CD4-positive, alpha-beta T cell treated with Interleukin-4 for 4 hours (primary cell): Measurements from ENCODE around the gene GATA2.

Experiments used
- DNase-seq: peaks from one replicate; pipeline ENCODE4 v3.0.0-alpha.2; 2020

Gene GATA2

GRCh38 chr3:128492671-128493569 lies at the start of gene GATA2:
Gene GATA2 (minus strand): TSS chr3:128493201. CDS start chr3:128487031, 6,170 bp downstream.
- DNase-seq, result no peak

- no peak for DNase-seq
Measured at GRCh38 chr3:128541246-128541645, 48.2 kb upstream of the GATA2 start.

- DNase-seq, result no peak
Measured at GRCh38 chr3:128539376-128539775, 46.4 kb upstream of the GATA2 start.

GRCh38 chr3:128537091-128537703 lies 44.2 kb upstream of the GATA2 start:
- no peak for DNase-seq

GRCh38 chr3:128532012-128532983 lies 39.3 kb upstream of the GATA2 start:
- DNase-seq, result no peak

GRCh38 chr3:128524374-128525299 lies 31.6 kb upstream of the GATA2 start:
- DNase-seq, result no peak

GRCh38 chr3:128523591-128523990 lies 30.6 kb upstream of the GATA2 start:
- DNase-seq, result no peak

GRCh38 chr3:128521715-128522114 lies 28.7 kb upstream of the GATA2 start:
- DNase-seq, result no peak

- no peak for DNase-seq
Measured at GRCh38 chr3:128518587-128519490, 25.8 kb upstream of the GATA2 start.

GRCh38 chr3:128517648-128518047 lies 24.6 kb upstream of the GATA2 start:
- no peak for DNase-seq

- no peak for DNase-seq
Measured at GRCh38 chr3:128515967-128516366, 23.0 kb upstream of the GATA2 start.

- no peak for DNase-seq
Measured at GRCh38 chr3:128508852-128509251, 15.9 kb upstream of the GATA2 start.

- DNase-seq, result no peak
Measured at GRCh38 chr3:128506754-128507153, 13.8 kb upstream of the GATA2 start.

- DNase-seq, result no peak
Measured at GRCh38 chr3:128505771-128506170, 12.8 kb upstream of the GATA2 start.

GRCh38 chr3:128504963-128505730 lies 12.1 kb upstream of the GATA2 start:
- no peak for DNase-seq

GRCh38 chr3:128504533-128504915 lies 11.5 kb upstream of the GATA2 start:
- DNase-seq, result no peak

GRCh38 chr3:128503751-128504532 lies 10.9 kb upstream of the GATA2 start:
- no peak for DNase-seq

GRCh38 chr3:128503164-128503651 lies 10.2 kb upstream of the GATA2 start:
- DNase-seq, result no peak

- DNase-seq, result no peak
Measured at GRCh38 chr3:128502712-128503111, 9.7 kb upstream of the GATA2 start.
